Stimulated activated CD8-positive, alpha-beta memory T cell treated with anti-CD3 and anti-CD28 coated beads, Interleukin-7, amount 100 ng/mL, for 1 hour (primary cell): Measurements from ENCODE around the gene SLC50A1.

Experiments
- DNase-seq, 2 donors: peaks; one replicate each; pipeline ENCODE4 v3.0.0-alpha.2; 2020; ENCODE audit warnings: low read depth in 2 of 2

Gene SLC50A1

DNA sequence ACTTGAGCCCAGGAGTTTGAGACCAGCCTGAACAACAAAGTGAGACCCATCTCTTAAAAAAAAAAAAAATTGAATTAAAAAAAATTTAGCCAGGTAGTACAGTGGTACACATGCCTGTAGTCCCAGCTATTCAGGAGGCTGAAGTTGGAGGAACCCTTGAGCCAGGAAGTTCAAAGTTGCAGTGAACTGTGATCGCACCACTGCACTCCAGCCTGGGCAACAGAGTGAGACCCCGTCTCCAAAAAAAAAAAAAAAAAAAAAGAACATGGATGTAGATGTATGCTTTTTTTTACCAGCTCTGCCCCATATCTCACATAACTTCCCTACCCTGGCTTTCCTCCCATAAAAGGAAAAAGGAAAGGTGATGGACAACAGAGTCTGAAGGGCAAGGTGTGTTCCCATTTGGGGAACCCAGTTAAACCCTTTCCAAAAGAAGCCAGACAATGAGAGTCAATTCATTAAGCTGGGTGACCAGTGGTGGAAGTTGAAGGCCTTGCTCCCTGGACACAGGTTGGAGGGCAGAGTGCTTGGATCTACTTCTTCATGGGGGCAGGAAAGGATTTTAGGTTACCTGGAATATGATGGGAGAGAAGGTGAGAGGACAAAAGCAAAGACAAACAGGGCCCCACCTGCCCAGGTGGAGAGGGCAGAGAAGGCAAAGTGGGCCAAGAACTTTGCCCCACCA is 34.6 kb downstream of the SLC50A1 start:
- DNase-seq: no peak

- no peak for DNase-seq
These were observed 35.2 kb downstream of the SLC50A1 start for GRCh38 chr1:155170806-155171205.

GRCh38 chr1:155171836-155172731 is 36.4 kb downstream of the SLC50A1 start:
- no peak for DNase-seq

GRCh38 chr1:155172732-155173477 is 37.3 kb downstream of the SLC50A1 start, which contains the start of gene KRTCAP2:
Gene KRTCAP2, minus strand, starts transcription at chr1:155173304. Its CDS starts 80 bp downstream, at chr1:155173224.
- peak; percentile 86 to 88 for DNase-seq

DNA sequence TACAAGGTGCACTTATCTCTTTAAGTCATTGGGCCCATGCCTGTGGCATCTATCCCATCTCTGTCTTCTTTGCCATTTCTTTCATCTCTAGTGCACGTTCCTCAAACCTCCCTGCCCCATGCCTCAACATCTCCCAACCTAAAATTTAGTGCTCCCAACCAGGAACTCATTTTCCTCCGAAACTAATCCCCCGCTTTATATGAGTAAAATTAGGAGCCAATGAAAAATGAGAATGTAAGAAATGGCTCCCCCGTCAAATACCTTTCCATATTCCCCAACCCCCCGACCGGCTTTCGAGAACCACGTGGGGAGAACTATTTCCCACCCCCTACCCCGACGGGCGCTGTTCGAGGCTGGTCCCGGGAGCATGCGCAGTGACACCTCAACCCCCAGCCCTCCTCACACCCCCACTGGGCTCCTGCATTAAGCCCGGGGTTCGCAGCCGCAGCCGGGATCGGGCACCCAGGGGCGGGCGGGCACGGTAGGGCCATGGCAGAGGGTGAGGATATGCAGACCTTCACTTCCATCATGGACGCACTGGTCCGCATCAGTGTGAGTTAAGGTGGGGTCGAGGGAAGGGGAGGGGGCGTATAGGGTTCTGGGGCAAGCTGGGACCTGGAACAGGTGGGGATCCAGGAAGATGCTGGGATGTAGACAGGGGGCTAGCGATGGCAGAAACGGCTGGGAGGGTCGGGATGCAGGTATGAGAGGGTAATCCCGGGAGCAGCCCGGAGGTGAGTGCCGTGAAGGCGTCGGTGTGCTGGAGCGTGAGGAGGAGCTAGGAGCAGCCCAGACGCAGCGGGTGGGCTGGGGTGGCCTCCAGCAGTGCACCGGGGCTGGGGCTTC is 38.0 kb downstream of the SLC50A1 start, which contains the start of gene TRIM46:
Gene TRIM46 (plus strand): TSS at position 372 of the 846 bp plus-strand sequence. CDS start 118 bp downstream, at position 490.
- DNase-seq: peak in 1 of 2 donors; percentile 35

GRCh38 chr1:155174324-155175280 is 39.0 kb downstream of the SLC50A1 start:
- no peak for DNase-seq

GRCh38 chr1:155175281-155175926 is 39.8 kb downstream of the SLC50A1 start:
- DNase-seq: no peak

- no peak for DNase-seq
These were observed 40.3 kb downstream of the SLC50A1 start for GRCh38 chr1:155175927-155176371.

GRCh38 chr1:155176544-155177071 is 41.0 kb downstream of the SLC50A1 start:
- DNase-seq: peak; percentile 71 to 87

- no peak for DNase-seq
These were observed 41.7 kb downstream of the SLC50A1 start for GRCh38 chr1:155177192-155177917.

GRCh38 chr1:155177918-155178281 is 42.2 kb downstream of the SLC50A1 start:
- no peak for DNase-seq

GRCh38 chr1:155178441-155179111 is 42.9 kb downstream of the SLC50A1 start:
- DNase-seq: no peak

- no peak for DNase-seq
These were observed 43.7 kb downstream of the SLC50A1 start for GRCh38 chr1:155179112-155180031.

DNA sequence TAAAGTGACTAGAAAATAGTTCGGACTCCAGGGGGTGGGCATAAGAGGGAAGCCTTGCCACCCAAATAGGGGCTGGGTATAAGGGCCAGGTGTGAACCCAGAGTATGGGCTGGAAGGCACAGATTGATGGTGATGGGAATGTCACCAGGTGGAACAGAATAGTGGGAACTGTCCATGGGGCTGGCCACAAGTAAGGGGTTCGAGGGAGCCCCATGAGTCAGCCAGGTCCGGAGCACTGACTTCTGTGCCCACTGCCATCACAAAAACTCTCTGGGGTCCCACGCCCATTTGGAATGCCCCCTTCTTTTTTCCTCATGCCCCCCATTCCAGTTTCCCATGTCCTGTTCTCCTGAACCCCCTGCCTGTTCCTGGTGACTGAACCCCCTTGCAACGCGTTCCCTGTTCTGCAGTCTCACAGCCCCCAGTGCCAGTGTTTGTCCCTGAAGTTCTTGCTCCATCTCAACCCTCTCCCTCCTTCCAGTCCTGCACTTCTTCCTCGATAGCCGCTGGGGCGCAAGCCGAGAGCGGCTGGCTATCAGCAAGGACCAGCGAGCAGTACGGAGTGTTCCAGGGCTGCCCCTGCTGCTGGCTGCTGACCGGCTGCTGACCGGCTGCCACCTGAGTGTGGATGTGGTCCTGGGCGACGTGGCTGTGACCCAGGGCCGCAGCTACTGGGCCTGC is 45.9 kb downstream of the SLC50A1 start:
- DNase-seq: no peak

- DNase-seq: no peak
These were observed 46.4 kb downstream of the SLC50A1 start for GRCh38 chr1:155182052-155182550.

DNA sequence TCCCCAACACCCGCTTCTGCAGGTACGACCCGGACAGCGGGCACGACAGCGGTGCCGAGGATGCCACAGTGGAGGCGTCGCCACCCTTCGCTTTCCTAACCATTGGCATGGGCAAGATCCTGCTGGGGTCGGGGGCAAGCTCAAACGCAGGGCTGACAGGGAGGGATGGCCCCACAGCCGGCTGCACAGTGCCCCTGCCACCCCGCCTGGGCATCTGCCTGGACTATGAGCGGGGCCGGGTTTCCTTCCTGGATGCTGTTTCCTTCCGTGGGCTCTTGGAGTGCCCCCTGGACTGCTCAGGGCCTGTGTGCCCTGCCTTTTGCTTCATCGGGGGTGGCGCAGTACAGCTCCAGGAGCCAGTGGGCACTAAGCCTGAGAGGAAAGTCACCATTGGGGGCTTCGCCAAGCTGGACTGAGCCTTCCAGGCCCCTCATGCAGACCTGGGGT is 48.1 kb downstream of the SLC50A1 start:
- DNase-seq: no peak
